ENCODE measurements around the gene OR10H4. TPM values are rescaled to one million over a fixed set of nuclear protein-coding genes. Genes with fewer than 3 reads are reported as not detected.
"Not testable (repeated sequence)": the region's sequence is repeated elsewhere in the genome, so short reads cannot be mapped to it uniquely, and the experiment has no call there.

Gene OR10H4
- total RNA-seq, 1 experiment from 2014 or later = not detected

GRCh38 chr19:15928321-15928720 lies 20.5 kb upstream of the OR10H4 start:
- no peak for ATAC-seq
- Mint-ChIP-seq H3K4me1 (no peaks in the 10 kb centered on the region), H3K9me3 (peaks cover 69% of the 10 kb centered on the region), H3K4me3 (no peak overlapping the region), H3K27ac (no peak overlapping the region), H3K27me3 (ENCODE audit: low read depth) (peaks cover 60% of the 10 kb centered on the region), H3K36me3 (peaks cover 49% of the 10 kb centered on the region)
- no peak for DNase-seq (ENCODE audit: low spot score)
- ChIA-PET CTCF (no interaction called here), POLR2A (no interaction called here)
- no peak for TF ChIP-seq NR1H2 (CRISPR knock-in tag; IDR thresholded peaks at IDR 0.05)
- no peak for TF ChIP-seq ZNF263 (CRISPR knock-in tag; IDR thresholded peaks at IDR 0.05; ENCODE audit: low read depth)
- TF ChIP-seq NR2C2 (CRISPR knock-in tag; IDR thresholded peaks at IDR 0.05) = no peak
- no peak for TF ChIP-seq NR3C1 (CRISPR knock-in tag; conservative IDR thresholded peaks at IDR 0.05; ENCODE audit: low read depth)
- TF ChIP-seq ATF1 (CRISPR knock-in tag; IDR thresholded peaks at IDR 0.05) = no peak
- no peak for TF ChIP-seq RORB (CRISPR knock-in tag; IDR thresholded peaks at IDR 0.05)
- no peak for TF ChIP-seq GTF2I (CRISPR knock-in tag; conservative IDR thresholded peaks at IDR 0.05)
- TF ChIP-seq IRF2 (CRISPR knock-in tag; IDR thresholded peaks at IDR 0.05; ENCODE audit: borderline replicate concordance, low read depth) = no peak
- TF ChIP-seq ATF6 (CRISPR knock-in tag; IDR thresholded peaks at IDR 0.05) = no peak
- TF ChIP-seq NFATC4 (CRISPR knock-in tag; IDR thresholded peaks at IDR 0.05) = no peak

GRCh38 chr19:15933761-15934331 lies 15.0 kb upstream of the OR10H4 start:
- H3K27me3 Mint-ChIP-seq (ENCODE audit: low read depth) = peaks cover 63% of the 10 kb centered on the region
- ATAC-seq; POLR2A ChIA-PET; CTCF ChIA-PET; DNase-seq (ENCODE audit: low spot score); H3K27ac Mint-ChIP-seq; H3K4me1 Mint-ChIP-seq: not testable (repeated sequence)
- H3K4me3 Mint-ChIP-seq = peak overlapping the region; percentile 14; the same call in 1 of the 2 replicates
- peaks cover 38% of the 10 kb centered on the region for H3K36me3 Mint-ChIP-seq
- H3K9me3 Mint-ChIP-seq = peaks cover 50% of the 10 kb centered on the region

- CTCF ChIA-PET = no interaction called here
- ATAC-seq = no peak
- no peak for DNase-seq (ENCODE audit: low spot score)
- Mint-ChIP-seq H3K9me3 (peaks cover 44% of the 10 kb centered on the region), H3K36me3 (peaks cover 31% of the 10 kb centered on the region), H3K27me3 (ENCODE audit: low read depth) (peaks cover 56% of the 10 kb centered on the region), H3K27ac (no peak within 1 kb of the TSS), H3K4me1 (no peaks in the 10 kb centered on the region), H3K4me3 (peak within 1 kb of the TSS; percentile 14; the same call in 1 of the 2 replicates)
- POLR2A ChIA-PET = no interaction called here
- TF ChIP-seq CREB1 (CRISPR knock-in tag; IDR thresholded peaks at IDR 0.05) (no peak), JUN (CRISPR knock-in tag; IDR thresholded peaks at IDR 0.05) (no peak), TP53 (CRISPR knock-in tag; IDR thresholded peaks at IDR 0.05) (no peak), PREB (CRISPR knock-in tag; IDR thresholded peaks at IDR 0.05; ENCODE audit: borderline replicate concordance) (no peak), IRF1 (CRISPR knock-in tag; IDR thresholded peaks at IDR 0.05) (no peak), MYBL2 (CRISPR knock-in tag; IDR thresholded peaks at IDR 0.05) (no peak), EMX1 (CRISPR knock-in tag; IDR thresholded peaks at IDR 0.05) (no peak), SMAD4 (CRISPR knock-in tag; IDR thresholded peaks at IDR 0.05) (no peak), ZSCAN18 (CRISPR knock-in tag; IDR thresholded peaks at IDR 0.05) (no peak), NR2C2 (CRISPR knock-in tag; IDR thresholded peaks at IDR 0.05) (no peak), NFYB (CRISPR knock-in tag; conservative IDR thresholded peaks at IDR 0.05; ENCODE audit: low read depth) (no peak), AFF4 (CRISPR knock-in tag; IDR thresholded peaks at IDR 0.05; ENCODE audit: borderline replicate concordance) (no peak), ATF1 (CRISPR knock-in tag; IDR thresholded peaks at IDR 0.05) (no peak)
Measured at GRCh38 chr19:15934332-15935078, 14.3 kb upstream of the OR10H4 start, which contains the start of gene CYP4F11. Gene CYP4F11, minus strand, starts transcription at chr19:15934529. Its CDS starts 121 bp downstream, at chr19:15934408.
